Measurements from ENCODE around the gene KLF11.

Gene KLF11

GRCh38 chr2:10041711-10042110, 1.6 kb upstream of the KLF11 start:
- no peak for DNase-seq (ENCODE audit: low read depth, low spot score)

GRCh38 chr2:10042301-10043161, 819 bp upstream of the KLF11 start:
- no peak for DNase-seq (ENCODE audit: low read depth, low spot score)

- no peak for DNase-seq (ENCODE audit: low read depth, low spot score)
Observed at GRCh38 chr2:10043906-10044601, 704 bp downstream of the KLF11 start.

GRCh38 chr2:10045561-10046355, 2.4 kb downstream of the KLF11 start:
- DNase-seq (ENCODE audit: low read depth, low spot score): no peak

GRCh38 chr2:10046931-10047330, 3.6 kb downstream of the KLF11 start:
- DNase-seq (ENCODE audit: low read depth, low spot score): no peak

- no peak for DNase-seq (ENCODE audit: low read depth, low spot score)
Observed at GRCh38 chr2:10047616-10048500, 4.5 kb downstream of the KLF11 start.

- DNase-seq (ENCODE audit: low read depth, low spot score): no peak
Observed at GRCh38 chr2:10048501-10049171, 5.3 kb downstream of the KLF11 start.

GRCh38 chr2:10052216-10052615, 8.9 kb downstream of the KLF11 start:
- no peak for DNase-seq (ENCODE audit: low read depth, low spot score)

GRCh38 chr2:10053351-10053750, 10.0 kb downstream of the KLF11 start:
- no peak for DNase-seq (ENCODE audit: low read depth, low spot score)

- DNase-seq (ENCODE audit: low read depth, low spot score): no peak
Observed at GRCh38 chr2:10054424-10054823, 11.1 kb downstream of the KLF11 start.

- no peak for DNase-seq (ENCODE audit: low read depth, low spot score)
Observed at GRCh38 chr2:10054976-10055375, 11.6 kb downstream of the KLF11 start.

GRCh38 chr2:10056439-10056838, 13.1 kb downstream of the KLF11 start:
- no peak for DNase-seq (ENCODE audit: low read depth, low spot score)

- peak; percentile 74 for DNase-seq (ENCODE audit: low read depth, low spot score)
Observed at GRCh38 chr2:10057231-10058107, 14.1 kb downstream of the KLF11 start.

GRCh38 chr2:10058251-10059015, 15.1 kb downstream of the KLF11 start:
- DNase-seq (ENCODE audit: low read depth, low spot score): no peak

- DNase-seq (ENCODE audit: low read depth, low spot score): no peak
Observed at GRCh38 chr2:10059016-10059351, 15.6 kb downstream of the KLF11 start.

- DNase-seq (ENCODE audit: low read depth, low spot score): no peak
Observed at GRCh38 chr2:10059552-10060335, 16.4 kb downstream of the KLF11 start.

- no peak for DNase-seq (ENCODE audit: low read depth, low spot score)
Observed at GRCh38 chr2:10061221-10061925, 18.0 kb downstream of the KLF11 start.

Data from iPS DF 19.7 (cell line).